Suprapubic skin (tissue), 4 donors: ENCODE data around the gene ACSL3.

ENCODE experiments used
- EP300 ChIP-seq: sonication (generic); formaldehyde crosslinking; IDR thresholded peaks from one replicate; pipeline ENCODE4 v1.6.1; 2017; ENCODE audit warnings: antibody characterized with exemption
- POLR2A ChIP-seq, 2 donors: fragments of 450-650 bp; IDR thresholded peaks; one replicate each; pipeline ENCODE4 v1.6.1; 2017; ENCODE audit warnings: antibody characterized with exemption in 2 of 2, mild to moderate bottlenecking in 2 of 2, moderate library complexity in 2 of 2
- POLR2AphosphoS5 ChIP-seq, 3 donors: sonication (generic); formaldehyde crosslinking; IDR thresholded peaks; one replicate each; pipeline ENCODE4 v1.6.1; 2017; ENCODE audit warnings: antibody characterized with exemption in 3 of 3
- TF ChIP-seq, protein P1 (sequence below), 2 donors: fragments of 200-600 bp in 1 of 2; fragments of 450-650 bp in 1 of 2; sonication (generic) in 1 of 2; IDR thresholded peaks; one replicate each; pipeline ENCODE4 v1.5.1; 2016 to 2019; ENCODE audit warnings: antibody characterized with exemption in 2 of 2, mild to moderate bottlenecking in 1 of 2, moderate library complexity in 1 of 2

DNA sequence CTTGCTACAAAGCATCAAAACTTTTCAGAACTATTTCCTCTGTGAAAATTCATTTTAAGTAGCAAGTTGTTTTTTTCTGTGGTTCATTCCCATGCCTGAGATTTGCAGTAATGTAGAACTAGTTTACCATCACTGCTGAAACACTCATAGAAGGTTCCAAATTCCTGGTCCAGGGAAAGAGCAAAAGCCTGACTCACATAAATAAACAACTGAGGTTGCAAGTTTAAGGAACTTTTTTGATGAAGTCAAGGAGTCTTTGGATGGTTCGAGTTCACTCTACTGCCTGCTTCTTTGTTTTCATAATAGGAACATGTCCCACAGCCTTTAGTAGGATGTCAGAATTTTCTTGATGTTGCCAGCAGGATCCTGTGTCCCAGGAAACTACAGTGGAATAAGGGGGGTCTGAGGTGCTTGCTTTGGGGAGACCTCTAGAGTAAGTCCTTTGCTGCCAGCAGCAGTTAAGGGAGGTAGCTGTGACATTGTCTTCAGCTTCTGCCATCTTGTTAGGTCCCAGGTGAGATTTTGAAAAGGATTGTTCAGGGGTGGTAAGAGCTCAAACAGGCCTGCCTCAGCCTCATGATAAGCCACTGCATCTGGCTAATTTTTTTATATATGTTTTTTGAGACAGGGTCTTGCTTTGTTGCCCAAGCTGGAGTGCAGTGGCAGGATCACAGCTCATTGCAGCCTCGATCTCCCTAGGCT, 43.9 kb downstream of the ACSL3 start:
- no peak for TF ChIP-seq POLR2A (IDR thresholded peaks at IDR 0.05)
- no peak for TF ChIP-seq POLR2AphosphoS5 (IDR thresholded peaks at IDR 0.05)
- TF ChIP-seq, protein P1, sequence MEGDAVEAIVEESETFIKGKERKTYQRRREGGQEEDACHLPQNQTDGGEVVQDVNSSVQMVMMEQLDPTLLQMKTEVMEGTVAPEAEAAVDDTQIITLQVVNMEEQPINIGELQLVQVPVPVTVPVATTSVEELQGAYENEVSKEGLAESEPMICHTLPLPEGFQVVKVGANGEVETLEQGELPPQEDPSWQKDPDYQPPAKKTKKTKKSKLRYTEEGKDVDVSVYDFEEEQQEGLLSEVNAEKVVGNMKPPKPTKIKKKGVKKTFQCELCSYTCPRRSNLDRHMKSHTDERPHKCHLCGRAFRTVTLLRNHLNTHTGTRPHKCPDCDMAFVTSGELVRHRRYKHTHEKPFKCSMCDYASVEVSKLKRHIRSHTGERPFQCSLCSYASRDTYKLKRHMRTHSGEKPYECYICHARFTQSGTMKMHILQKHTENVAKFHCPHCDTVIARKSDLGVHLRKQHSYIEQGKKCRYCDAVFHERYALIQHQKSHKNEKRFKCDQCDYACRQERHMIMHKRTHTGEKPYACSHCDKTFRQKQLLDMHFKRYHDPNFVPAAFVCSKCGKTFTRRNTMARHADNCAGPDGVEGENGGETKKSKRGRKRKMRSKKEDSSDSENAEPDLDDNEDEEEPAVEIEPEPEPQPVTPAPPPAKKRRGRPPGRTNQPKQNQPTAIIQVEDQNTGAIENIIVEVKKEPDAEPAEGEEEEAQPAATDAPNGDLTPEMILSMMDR (IDR thresholded peaks at IDR 0.05): no peak
- no peak for TF ChIP-seq EP300
